GM21360 (cell line): ENCODE results near the gene AP5Z1.

Experiments
- ATAC-seq: cut with Tn5 transposase; IDR thresholded peaks from one replicate; pipeline ENCODE4 v1.9.1; 2021; ENCODE audit warnings: mild to moderate bottlenecking, moderate library complexity; ENCODE audit not compliant: unreplicated experiment

Gene AP5Z1

DNA sequence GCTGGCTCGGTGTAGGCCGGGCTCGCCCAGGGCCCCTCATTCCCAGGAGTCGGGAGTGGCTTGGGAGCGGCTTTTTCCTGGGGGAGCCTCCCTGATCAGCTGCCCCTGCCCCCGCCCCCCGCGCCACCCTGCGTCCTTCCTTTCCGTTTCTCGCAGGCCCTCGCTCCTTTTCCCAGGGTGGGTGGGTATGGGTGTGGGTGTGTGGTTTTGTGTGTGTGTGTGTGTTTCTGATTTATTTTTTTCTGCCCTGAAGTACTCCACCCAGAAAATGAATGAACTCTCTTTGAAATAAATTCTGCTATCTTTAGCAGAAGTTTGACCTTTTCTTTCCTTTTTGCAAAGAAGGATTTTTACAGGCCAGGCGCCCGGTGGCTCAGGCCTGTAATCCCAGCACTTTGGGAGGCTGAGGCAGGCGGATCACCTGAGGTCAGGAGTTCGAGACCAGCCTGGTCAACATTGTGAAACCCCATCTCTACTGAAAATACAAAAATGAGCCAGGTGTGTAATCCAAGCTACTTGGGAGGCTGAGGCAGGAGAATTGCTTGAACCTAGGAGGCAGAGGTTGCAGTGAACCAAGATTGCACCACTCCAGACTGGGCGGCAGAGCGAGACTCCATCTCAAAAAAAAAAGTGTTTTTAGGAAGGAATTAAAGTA lies 30.0 kb upstream of the AP5Z1 start:
- no peak for ATAC-seq

DNA sequence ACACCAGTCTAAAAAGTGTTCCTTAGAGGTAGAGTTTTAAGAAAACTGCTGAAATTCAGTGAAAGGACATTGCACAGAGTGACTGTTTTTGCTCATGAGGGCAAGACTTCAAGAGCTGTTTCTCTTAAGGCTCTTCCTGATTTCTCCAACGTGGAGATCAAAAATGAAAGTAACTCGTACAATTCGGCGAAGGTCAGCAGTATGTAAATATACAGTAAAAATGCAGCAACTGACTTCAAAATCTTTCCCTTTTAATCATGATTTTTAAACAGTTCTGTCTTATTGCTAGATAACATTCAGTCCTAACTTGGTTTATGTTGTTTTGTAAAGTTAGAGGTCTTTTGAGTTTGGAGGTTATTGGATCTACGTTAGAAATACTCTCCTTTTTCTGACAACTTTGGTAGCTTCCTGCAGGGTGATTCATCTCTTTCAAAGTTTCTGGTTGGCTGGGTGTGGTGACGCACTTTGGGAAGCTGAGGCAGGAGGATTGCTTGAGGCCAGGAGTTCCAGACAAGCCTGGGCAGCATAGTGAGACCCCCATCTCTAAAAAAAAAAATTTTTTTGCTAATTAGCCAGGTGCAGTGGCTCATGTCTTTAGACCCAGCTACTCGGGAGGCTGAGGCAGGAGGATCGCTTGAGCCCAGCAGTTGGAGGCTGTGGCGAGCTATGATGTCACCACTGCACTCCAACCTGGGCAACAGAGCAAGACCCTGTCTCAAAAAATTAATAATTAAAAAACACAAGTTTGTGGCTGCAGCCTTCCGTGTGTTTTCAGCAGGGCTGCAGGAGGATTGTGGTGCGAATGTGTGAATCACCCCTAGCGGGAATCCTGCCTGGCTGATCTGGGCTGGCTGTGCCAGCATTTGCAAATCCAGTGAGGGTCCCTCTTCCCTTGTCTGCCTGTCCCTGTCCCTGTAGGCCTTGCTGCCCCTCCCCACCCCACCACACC lies 29.2 kb upstream of the AP5Z1 start:
- ATAC-seq, result no peak

DNA sequence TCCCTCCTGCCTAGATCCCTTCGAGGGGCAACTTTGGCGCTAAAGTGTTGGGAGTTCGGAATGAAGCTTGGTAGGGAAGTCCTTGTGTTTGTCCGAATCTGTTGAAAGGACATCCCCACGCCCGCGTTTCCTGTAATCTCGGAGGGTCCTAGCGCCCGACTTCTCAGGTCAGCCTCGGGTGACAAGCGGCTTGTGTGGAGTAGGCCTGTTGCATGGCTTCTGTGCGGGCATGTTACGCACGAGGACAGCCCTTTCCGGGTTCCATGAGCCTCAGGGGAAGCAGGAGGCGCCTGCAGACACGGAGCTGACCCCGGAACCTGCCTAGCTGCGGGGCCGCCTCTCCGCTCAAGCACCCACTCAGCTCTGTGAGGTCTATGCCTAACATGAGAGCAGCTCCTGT lies 28.4 kb upstream of the AP5Z1 start:
- no peak for ATAC-seq

DNA sequence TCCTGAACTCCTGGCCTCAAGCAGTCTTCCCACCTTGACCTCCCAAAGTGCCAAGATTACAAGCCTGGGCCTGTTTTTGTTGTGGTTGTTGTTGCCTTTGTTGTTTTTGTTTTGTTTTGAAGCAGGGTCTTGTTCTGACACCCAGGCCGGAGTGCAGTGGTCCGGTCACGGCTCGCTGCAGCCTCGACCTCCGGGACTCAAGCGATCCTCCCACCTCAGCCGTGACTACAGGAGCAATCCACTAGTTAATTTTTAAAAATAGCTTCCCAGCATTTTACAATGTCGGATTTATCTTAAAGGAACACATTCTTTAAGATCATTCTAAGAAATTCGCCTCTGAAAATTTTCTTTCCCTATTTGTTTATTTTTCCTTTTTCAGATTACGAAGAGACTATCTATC lies 27.7 kb upstream of the AP5Z1 start:
- ATAC-seq, result no peak

DNA sequence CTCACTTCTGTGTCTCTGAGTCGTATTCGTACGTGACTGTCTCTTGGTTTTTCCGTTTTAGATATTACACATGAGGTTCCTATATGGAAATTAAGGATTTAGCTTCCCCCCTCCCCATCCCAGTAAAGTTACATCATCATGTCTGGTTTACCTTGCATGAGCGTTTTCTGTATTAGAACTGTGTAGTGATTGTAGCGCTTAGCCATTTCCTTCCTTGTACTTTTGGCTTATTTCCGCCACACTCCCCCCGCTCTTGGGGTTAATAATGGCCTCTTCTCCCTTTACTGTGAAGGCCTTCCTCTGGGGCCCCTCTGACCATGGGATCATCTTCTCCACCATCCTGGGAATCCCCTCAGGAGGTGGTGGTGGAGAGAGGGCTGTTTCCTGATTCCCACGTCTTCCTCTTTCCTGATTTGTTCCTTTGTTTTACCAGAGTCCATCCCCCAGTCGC lies 27.2 kb upstream of the AP5Z1 start:
- no peak for ATAC-seq

DNA sequence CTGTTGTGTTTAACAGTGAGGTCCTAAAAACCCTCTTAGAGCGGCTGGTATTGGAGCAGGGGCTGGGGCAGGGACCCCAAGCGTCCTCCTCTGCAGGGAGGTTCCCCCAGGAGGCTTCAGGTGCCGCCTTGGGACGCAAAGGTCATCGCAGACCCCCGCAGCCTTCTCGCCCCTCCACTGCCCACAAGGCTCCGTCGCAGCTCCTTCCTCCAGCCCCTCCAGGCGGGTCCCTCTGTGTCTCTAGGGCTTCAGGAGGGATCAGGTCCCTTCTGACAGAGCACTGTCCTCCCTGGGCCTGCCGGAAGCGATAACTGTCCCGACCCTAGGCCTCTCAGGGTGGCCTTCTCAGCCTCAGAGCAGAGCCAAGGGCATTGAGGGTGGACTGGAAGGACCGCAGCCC lies 26.1 kb upstream of the AP5Z1 start:
- ATAC-seq, result no peak

DNA sequence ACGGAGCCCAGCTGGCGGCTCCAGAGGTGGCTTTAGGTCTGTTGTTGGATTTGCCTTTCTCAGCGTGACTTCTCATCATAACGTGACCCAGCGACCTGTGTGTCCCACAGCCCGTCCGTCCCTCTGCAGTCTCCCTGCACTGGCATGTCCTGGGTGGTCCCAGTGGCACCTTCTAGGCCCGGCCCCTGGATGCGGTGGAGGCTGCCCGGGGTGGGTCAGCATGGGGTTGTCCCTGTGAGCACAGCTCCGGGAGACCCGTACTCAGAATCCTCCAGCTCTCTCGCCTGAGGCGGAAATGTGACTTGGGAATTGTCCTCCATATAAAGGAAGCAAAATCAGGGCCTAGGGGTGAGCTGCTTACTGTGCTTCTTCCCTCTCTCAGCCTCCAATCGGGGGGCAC lies 25.6 kb upstream of the AP5Z1 start:
- ATAC-seq, result no peak

DNA sequence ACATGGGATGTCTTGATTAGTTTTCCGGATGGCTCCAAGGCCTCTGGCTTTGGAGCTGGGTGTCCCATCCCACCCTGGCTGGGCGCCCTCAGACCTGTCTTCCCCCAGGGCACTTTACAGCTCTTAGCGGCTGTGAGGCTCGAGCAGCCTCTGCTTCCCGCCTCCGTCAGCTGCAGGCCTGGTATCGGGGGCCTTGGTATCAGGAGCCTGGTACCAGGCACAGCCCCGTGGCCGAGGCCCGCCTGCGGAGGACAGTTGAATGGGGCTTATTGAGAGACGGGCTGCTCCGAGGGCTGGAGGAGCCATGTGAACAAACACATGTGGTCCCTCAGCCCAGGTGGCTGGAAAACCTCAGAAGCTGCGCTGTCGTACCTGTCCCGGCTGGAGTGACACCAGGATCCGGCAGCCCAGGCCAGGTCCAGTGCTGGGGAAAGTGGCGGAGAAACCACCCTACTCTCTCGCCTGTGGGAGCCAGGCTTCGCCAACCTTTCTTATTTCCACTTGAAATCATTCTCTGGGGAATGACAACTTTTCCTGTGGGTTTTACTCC lies 23.9 kb upstream of the AP5Z1 start:
- no peak for ATAC-seq

DNA sequence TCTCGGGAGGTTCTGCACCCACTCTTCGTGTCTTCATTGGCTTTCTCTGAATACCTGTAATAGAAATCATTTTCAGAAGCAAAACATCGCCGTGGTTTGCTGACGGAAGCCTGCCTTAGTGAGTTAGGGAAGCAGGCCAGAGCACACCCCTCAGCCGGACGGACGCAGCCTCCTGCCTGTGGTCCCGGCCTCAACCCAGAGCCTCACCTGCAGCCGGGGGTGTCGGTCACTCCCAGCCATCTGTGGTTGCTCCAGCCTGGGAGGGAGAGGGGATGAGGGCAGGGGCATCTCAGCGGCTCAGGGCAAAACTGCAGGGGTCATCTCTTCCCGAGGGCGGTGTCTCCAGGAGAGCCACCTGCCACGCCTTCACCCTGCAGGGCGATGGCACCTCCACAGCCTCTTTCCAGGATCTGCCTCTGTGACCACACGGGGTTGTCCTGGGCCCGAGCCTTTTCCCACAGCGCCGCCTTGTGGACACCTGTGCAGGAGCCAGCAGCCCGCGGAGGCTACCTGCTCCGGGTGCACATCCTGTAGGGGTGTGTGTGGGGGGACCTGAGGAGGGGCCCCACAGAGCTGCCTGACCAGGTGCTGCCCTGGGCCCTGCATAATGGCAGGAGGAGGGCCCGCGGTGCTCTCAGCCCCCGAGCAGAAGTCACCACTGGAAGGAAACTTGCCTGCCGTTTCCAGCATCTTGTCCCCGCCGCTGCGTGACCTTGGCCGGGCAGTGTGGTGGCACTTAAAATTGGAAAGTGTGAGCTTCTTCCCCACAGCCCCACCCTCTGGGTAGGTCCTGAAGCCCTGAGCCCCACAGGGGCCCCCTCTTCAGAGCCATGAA lies 21.6 kb upstream of the AP5Z1 start:
- peak; percentile 82 for ATAC-seq

DNA sequence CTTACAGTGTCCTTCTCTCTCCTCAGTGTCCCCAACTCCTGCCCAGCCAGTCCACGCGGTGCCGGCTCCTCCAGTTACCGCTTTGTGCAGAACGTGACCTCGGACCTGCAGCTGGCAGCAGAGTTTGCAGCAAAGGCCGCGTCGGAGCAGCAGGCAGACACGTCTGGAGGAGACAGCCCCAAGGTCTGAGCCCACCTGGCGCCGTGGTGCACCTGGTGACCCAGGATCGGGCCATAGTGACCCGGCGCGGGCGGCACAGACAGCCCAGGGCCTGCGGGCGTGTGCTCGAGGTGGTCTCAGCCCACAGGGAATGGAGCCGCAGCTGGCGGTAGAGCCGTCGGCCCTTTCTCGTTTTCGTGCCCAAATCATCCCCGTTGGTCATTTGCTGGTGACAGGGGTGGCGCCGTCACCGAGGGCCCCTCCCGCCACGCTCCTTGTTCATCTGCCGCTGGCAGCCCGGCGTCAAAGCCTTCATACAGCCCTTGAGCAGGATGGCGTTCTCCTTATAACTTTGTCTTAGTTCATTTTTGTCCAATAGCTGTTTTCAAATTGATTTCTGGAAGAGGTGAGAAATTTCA lies 20.9 kb upstream of the AP5Z1 start:
- no peak for ATAC-seq

DNA sequence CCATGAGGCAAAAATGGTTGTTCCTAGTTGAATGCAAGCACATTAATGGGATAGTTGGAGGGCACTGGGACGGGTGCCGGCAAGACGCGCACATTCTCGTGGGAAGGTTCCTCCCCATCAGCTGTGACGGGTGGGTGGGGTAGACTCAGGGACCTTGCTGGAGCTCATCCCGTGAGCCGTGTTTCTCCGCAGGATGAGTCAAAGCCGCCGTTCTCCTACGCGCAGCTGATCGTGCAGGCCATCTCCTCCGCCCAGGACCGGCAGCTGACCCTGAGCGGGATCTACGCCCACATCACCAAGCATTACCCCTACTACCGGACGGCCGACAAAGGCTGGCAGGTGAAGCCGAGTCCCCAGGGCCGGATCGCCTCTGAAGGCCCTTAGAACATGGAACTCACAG lies 20.4 kb upstream of the AP5Z1 start:
- ATAC-seq, result no peak

DNA sequence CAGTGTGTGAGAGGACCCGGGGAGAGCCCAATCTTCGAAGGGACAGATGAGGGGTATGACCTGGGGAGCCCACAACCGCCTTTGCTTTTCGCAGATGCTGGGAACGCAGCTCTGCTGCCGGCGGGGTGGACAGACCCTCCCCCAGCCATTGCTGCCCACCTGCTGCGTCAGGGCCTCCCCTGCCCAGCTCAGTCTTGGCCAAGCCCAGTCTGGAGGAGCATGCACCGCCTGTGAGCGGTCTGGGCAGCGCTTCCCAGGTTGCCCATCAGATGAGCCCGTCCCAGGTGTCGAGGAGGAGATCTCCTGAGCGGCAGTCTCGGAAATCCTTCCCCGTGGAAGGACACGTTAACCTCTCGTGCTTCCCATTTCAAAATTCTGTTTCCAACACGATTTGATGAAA lies 17.3 kb upstream of the AP5Z1 start:
- no peak for ATAC-seq

DNA sequence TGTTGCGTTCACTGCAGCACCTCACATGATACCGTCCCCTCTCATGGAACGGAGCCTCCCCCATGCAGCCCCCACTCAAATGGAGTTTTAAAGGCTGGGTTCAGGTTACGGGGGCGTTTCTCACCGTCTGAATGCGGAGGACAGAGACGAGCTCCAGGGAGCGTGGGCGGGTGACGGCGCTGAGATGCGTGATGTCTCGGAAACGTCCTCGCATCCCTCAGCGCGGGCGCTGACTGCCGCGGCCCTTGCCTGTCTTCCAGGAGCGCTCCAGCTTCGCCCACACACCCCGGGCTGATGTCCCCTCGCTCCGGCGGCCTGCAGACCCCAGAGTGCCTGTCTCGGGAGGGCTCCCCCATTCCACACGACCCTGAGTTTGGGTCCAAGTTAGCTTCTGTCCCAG lies 16.6 kb upstream of the AP5Z1 start:
- no peak for ATAC-seq

DNA sequence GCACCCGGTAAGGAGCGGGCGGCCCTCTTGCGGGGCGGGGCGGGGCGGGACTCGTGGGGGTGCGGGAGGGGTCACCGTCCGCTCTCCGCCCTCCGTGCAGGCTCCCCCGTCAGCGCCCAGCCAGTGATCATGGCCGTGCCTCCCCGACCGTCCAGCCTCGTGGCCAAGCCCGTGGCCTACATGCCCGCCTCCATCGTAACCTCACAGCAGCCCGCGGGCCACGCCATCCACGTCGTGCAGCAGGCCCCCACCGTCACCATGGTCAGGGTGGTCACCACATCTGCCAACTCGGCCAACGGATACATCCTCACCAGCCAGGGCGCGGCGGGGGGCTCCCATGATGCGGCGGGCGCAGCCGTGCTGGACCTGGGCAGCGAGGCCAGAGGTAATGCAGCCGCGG lies 16.2 kb upstream of the AP5Z1 start:
- no peak for ATAC-seq

DNA sequence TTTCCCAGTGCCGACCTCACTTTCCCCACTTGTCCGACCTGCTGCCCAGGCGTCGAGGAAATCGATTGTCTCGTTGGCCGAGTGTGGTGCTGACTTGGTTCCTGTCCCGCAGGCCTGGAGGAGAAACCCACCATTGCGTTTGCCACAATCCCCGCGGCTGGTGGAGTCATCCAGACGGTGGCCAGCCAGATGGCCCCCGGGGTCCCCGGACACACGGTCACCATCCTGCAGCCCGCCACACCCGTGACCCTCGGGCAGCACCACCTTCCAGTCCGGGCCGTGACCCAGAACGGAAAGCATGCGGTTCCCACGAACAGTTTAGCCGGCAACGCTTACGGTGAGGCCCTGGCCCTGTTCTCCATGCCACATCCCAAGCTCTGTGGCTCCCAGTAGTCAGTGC lies 14.5 kb upstream of the AP5Z1 start:
- no peak for ATAC-seq

DNA sequence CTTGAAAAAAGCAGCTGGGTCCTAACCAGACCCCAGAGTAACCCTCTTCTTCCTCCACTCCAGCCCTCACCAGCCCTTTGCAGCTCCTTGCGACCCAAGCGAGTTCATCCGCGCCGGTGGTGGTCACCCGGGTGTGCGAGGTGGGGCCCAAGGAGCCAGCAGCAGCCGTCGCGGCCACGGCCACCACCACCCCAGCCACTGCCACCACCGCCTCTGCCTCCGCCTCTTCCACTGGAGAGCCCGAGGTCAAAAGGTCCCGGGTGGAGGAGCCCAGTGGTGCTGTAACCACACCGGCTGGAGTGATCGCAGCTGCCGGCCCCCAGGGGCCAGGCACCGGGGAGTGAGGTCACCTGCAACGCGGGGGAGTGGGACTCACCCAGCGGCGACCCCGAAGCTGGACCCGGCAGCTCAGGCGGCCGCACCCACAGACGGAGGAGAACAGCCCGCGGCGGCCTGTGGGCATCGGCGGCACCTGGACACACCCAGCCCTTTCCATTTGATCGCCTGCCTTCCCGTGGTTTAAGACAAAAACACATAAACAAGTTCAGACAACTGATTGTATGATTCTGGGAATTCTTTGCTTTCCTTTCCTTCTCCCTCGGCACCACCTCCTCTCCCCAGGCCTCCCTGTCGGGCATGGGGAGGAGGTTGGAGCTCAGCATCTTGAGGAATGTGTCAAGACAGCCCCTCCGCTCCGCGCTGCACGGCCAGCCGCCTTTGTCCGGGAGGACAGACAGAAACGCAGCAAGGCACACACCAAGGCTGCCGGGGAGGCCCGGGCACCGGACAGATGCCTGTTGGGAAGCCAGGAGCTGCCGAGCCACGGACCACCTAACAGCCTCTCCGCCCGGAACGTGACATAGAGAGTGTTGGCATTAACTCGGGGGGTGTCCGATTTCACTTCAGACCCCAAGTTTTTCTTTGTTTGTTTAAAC lies 13.0 kb upstream of the AP5Z1 start:
- no peak for ATAC-seq

DNA sequence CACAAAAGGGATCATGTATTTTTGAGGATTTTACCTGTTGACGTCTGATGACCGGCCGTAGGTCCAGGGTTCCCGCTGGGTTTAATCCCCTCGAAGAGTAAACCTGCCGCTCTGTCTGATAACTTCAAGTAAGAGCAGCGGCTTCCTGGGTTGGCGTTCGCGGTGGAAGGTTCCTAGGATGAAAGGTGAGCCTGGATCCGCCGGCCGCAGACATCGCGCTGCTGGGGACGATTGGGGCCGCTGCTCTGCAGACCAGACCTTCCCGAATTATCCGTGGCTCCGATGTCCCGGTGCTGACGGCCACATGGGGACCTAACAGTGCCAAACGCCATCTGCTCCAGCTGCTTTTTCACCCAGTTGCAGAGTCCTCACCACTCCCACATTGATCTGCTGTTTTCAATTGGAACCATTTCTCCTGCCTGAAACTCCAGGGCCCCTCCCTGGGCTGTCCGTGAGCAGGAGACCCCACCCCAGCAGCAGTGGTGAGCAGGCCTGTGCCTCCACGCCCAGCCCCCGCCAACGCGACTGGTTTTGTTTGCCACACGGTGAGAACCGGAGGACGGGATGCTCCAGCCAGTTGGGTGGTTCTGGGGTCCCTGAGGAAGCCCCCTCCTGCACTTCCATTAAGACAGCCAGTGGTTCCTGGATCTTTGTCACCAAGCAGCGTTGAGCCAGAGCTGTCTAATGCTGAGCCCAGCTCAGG lies 12.2 kb upstream of the AP5Z1 start:
- ATAC-seq, result no peak

DNA sequence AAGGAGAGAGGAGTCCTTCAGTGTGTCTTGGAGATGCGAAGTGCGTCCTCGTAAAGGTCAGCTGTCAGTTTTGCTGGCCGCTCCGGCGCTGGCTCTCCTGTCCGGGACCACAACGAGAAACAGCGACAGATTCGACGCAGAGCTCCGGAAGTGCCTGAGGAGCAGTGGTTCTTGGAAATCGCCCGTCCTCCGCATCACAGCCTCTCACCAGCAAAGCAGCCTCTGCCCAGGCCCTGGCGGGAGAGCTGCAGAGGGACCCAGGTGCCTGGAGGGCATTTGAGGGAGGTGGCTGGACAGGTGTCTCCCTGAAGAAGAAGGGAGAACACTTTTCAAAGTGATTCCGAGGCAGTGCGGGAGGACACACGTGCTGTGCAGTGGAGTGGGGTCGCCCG lies 11.6 kb upstream of the AP5Z1 start:
- no peak for ATAC-seq

DNA sequence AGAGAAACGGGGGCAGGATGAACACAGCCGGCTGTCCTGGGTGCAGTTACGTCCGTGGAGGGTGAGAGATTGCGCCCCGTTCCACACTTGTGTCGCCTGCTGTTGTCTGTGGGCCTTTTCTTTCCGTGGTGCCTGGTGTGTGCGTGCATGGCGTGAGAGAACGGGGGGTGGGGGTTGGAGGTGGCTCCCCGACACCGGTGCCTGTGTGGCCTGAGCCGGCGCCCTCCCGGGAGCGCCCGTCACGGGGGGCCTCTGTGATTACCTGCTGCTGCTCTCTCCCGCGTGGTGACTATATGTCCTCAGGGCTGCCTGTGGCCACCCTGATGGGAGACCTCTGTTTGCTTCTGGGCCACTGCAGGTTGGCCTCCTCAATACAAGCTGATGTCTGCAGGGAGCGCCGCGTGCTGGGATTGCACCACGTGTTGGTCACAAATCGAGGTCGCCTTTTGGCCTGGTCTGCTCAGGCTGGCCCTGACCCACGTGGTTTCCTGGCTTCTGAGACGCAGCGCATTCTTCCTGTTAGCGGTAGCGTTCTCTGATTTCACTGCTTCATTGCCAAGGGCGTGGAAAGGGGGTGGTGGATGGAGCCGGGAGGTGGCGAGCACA lies 10.9 kb upstream of the AP5Z1 start:
- no peak for ATAC-seq
